ENCODE results near the gene TRIM65.
A peak's percentile ranks its signal among the peaks of the same experiment; 100 is the strongest.

The TRIM65 gene

GRCh38 chr17:75904749-75905521, 8.2 kb upstream of the TRIM65 start, which contains the start of gene MRPL38:
Gene MRPL38, minus strand, starts transcription at chr17:75904884. Its CDS starts 9 bp downstream, at chr17:75904875.
- H3K27me3 Mint-ChIP-seq, result no peaks in the 10 kb centered on the region
- H3K9me3 Mint-ChIP-seq, result no peaks in the 10 kb centered on the region
- peaks cover 11% of the 10 kb centered on the region for H3K4me1 Mint-ChIP-seq
- peak within 1 kb of the TSS; percentile 94 for H3K27ac Mint-ChIP-seq
- H3K4me3 Mint-ChIP-seq, result peak within 1 kb of the TSS; percentile 96
- no peaks in the 10 kb centered on the region for H3K36me3 Mint-ChIP-seq

- Mint-ChIP-seq H3K4me1 (peaks cover 9% of the 10 kb centered on the region), H3K4me3 (no peak overlapping the region), H3K36me3 (peaks cover 5% of the 10 kb centered on the region), H3K9me3 (no peaks in the 10 kb centered on the region), H3K27me3 (no peaks in the 10 kb centered on the region), H3K27ac (no peak overlapping the region)
These were observed 5.7 kb upstream of the TRIM65 start for GRCh38 chr17:75902406-75902805.

GRCh38 chr17:75901727-75902126, 5.0 kb upstream of the TRIM65 start:
- no peak overlapping the region for H3K27ac Mint-ChIP-seq
- H3K27me3 Mint-ChIP-seq, result no peaks in the 10 kb centered on the region
- peaks cover 5% of the 10 kb centered on the region for H3K36me3 Mint-ChIP-seq
- H3K4me1 Mint-ChIP-seq, result peaks cover 9% of the 10 kb centered on the region
- H3K9me3 Mint-ChIP-seq, result no peaks in the 10 kb centered on the region
- no peak overlapping the region for H3K4me3 Mint-ChIP-seq

DNA sequence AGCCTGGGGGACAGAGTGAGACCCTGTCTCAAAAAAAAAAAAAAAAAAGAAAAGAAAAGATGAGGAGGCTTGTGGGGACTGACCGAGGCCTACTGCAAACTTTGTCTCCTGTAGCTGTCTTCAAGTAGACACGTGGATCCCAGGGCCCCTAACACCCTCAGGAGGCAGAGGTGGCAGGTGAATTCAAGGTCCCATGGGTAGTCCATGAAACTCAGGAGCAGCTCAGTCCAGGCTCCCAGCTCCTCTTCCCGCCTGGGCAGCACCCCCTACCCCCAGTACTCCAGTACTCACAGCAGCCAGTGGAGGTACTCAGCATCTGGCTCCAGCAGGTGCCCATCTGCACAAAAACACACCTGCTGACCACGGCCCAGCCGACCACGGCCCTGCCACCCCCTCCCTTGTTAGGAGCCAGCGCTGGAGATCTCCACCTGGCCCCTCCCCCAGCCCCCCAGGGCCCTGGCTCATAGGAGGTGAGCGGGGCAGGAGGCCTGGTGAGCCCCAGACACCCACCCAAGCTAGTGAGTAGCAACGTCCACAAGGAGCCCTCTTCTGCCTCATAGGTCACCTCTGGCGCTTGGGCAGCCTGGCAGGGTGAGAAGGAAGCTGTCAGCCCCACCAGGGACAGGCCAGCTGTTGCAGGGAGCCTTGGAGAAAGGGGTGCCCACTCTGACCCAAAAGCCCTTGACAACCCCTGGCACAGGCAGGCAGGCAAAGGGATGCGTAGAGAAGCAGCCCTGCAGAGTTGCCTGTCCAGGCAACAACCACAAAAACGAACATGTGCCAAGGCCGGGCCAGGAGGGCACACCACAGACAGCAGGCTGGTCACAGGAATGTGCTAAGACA, 4.2 kb upstream of the TRIM65 start:
- Mint-ChIP-seq H3K36me3 (peaks cover 5% of the 10 kb centered on the region), H3K4me1 (peaks cover 4% of the 10 kb centered on the region), H3K4me3 (no peak overlapping the region), H3K27ac (no peak overlapping the region), H3K9me3 (no peaks in the 10 kb centered on the region), H3K27me3 (no peaks in the 10 kb centered on the region)

GRCh38 chr17:75899767-75900468, 3.2 kb upstream of the TRIM65 start:
- Mint-ChIP-seq H3K4me3 (no peak overlapping the region), H3K4me1 (peaks cover 13% of the 10 kb centered on the region), H3K36me3 (peaks cover 5% of the 10 kb centered on the region), H3K9me3 (no peaks in the 10 kb centered on the region), H3K27ac (no peak overlapping the region), H3K27me3 (no peaks in the 10 kb centered on the region)

DNA sequence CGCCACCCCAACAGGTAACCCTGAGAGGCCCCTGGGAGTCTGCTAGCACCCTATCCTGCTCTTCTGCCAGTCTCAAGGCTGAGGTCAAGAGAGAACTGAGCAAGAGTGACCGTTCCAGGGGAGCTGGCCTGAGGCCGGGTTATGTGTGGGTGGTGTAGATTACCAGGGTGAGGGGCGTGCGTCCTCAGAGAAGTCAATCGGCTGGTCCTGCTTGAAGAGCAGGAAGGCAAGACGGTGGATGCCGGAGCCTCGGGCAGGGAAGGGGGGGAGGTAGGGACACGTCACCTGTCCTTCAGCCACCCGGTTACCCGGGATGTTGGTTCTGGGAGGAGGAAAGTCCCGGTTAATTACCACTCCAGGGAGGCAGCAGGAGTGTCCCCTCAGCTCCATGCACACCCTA, 2.6 kb upstream of the TRIM65 start:
- Mint-ChIP-seq H3K36me3 (peaks cover 5% of the 10 kb centered on the region), H3K27ac (no peak overlapping the region), H3K4me3 (no peak overlapping the region), H3K27me3 (no peaks in the 10 kb centered on the region), H3K4me1 (peaks cover 14% of the 10 kb centered on the region), H3K9me3 (no peaks in the 10 kb centered on the region)

DNA sequence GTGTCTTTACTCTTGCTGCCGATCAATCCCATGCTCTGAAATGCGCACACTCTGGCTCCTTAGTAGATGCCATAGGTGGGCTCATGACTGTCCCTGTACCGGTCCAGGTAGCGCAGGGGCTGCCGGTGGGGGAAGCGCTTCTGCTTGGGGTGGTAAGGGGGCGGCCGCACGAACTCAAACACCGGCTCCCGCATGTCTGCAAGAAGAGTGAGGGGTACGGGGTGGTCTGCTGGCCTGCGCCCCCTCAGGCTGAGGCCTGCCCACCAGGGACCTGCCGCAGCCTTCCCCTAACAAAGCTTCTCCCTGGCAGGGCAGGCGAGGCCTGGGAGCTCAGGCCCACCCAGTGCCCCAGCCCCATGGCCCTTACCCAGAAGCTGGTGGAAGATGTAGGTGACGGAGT, 2.0 kb upstream of the TRIM65 start:
- no peak overlapping the region for H3K27ac Mint-ChIP-seq
- no peaks in the 10 kb centered on the region for H3K9me3 Mint-ChIP-seq
- H3K36me3 Mint-ChIP-seq, result peaks cover 5% of the 10 kb centered on the region
- peaks cover 17% of the 10 kb centered on the region for H3K4me1 Mint-ChIP-seq
- H3K4me3 Mint-ChIP-seq, result peak overlapping the region; percentile 3
- H3K27me3 Mint-ChIP-seq, result no peaks in the 10 kb centered on the region

- Mint-ChIP-seq H3K27ac (no peak overlapping the region), H3K9me3 (no peaks in the 10 kb centered on the region), H3K4me3 (peak overlapping the region; percentile 74)
These were observed 1.3 kb upstream of the TRIM65 start for GRCh38 chr17:75898065-75898464.

GRCh38 chr17:75897160-75898019, 639 bp upstream of the TRIM65 start:
- no peaks in the 10 kb centered on the region for H3K27me3 Mint-ChIP-seq
- peaks cover 19% of the 10 kb centered on the region for H3K4me1 Mint-ChIP-seq
- H3K9me3 Mint-ChIP-seq, result no peaks in the 10 kb centered on the region
- H3K27ac Mint-ChIP-seq, result peak overlapping the region; percentile 41
- H3K36me3 Mint-ChIP-seq, result peaks cover 5% of the 10 kb centered on the region
- peak overlapping the region; percentile 74 for H3K4me3 Mint-ChIP-seq

More at GRCh38 chr17:75898065-75898464, 1.3 kb upstream of the TRIM65 start:
- Mint-ChIP-seq H3K4me1 (peaks cover 19% of the 10 kb centered on the region), H3K36me3 (peaks cover 5% of the 10 kb centered on the region), H3K27me3 (no peaks in the 10 kb centered on the region)

DNA sequence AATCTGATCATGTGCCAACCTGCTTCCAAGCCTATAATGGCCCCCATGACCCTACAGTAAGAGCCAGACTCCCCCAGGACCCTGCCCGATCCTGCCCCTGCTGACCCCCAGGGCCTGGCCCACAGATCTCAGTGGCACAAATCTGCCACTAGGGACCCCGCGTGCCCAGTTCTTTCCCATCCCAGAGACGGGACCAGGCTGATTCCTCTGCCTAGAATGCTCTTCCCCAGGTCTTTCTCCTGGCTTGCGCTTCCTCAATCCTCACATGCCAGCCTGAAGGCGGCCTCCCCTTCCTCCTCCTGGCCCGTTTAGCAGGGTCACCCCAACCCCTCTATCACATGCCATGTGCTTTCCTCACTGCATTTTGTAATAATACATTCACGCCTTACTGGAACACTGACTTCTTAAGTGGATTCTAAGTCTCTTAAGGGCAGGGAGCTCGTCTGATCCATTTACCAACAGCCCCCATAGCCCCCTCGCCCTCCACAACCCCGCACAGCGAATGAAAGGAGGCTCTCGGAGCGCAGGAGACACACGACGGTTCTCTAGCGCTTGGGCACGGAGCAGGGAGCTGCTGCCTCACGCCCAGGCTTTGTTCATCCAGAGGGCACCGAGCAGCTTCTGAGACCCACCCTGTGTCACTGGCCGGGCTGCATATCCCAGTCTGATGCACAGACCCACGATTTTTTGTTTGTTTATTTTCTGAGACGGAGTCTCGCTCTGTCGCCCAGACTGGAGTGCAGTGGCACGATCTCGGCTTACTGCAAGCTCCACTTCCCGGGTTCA, 1.2 kb downstream of the TRIM65 start:
- Mint-ChIP-seq H3K36me3 (peaks cover 5% of the 10 kb centered on the region), H3K27ac (peak overlapping the region; percentile 38), H3K9me3 (no peaks in the 10 kb centered on the region), H3K4me3 (peak overlapping the region; percentile 81), H3K27me3 (no peaks in the 10 kb centered on the region), H3K4me1 (peaks cover 19% of the 10 kb centered on the region)

DNA sequence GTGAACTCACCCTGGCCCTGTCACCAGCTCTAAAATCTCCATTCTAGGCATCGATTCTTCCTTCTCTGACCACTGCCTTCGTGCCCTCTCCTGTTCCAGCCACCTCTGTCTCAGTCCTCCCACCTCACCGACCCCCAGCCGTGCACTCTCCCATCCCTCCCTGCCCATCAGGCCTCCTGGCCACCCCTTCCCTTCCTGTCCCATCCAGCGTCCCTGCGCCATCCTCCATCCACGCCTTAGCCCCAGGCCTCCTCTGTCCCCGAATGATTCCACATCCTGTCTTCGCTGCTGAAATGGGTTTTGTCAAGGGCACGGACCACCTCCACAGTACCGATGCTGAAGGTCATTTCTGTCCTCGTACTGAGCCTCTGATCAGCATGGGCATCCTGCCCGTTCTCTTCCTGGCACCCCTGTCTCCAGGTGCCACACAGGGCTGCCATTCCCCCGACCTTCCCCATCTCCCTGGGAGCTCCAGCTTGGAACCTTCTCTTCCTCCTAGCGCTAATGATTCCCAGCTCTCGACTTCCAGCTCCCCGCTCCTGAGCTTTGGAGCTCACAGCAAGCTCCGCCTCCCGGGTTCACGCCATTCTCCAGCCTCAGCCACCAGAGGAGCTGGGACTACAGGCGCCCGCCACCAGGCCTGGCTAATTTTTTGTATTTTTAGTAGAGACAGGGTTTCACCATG, 2.6 kb downstream of the TRIM65 start:
- peak overlapping the region; percentile 69 for H3K27ac Mint-ChIP-seq

GRCh38 chr17:75893305-75894048, 3.3 kb downstream of the TRIM65 start:
- no peaks in the 10 kb centered on the region for H3K9me3 Mint-ChIP-seq
- H3K4me1 Mint-ChIP-seq, result peaks cover 19% of the 10 kb centered on the region
- peak overlapping the region; percentile 9 for H3K4me3 Mint-ChIP-seq
- peak overlapping the region; percentile 69 for H3K27ac Mint-ChIP-seq
- no peaks in the 10 kb centered on the region for H3K27me3 Mint-ChIP-seq
- H3K36me3 Mint-ChIP-seq, result no peaks in the 10 kb centered on the region

More for the DNA sequence above, 2.6 kb downstream of the TRIM65 start:
- Mint-ChIP-seq H3K4me1 (peaks cover 19% of the 10 kb centered on the region), H3K27me3 (no peaks in the 10 kb centered on the region), H3K4me3 (peak overlapping the region; percentile 9), H3K9me3 (no peaks in the 10 kb centered on the region), H3K36me3 (peaks cover 3% of the 10 kb centered on the region)

GRCh38 chr17:75892556-75893224, 4.1 kb downstream of the TRIM65 start:
- Mint-ChIP-seq H3K9me3 (no peaks in the 10 kb centered on the region), H3K27me3 (no peaks in the 10 kb centered on the region), H3K27ac (no peak overlapping the region), H3K4me3 (no peak overlapping the region), H3K4me1 (peaks cover 19% of the 10 kb centered on the region), H3K36me3 (no peaks in the 10 kb centered on the region)
